NCI-H2081 (cell line): ENCODE results near the gene AHI1.
A peak's percentile ranks its signal among the peaks of the same experiment; 100 is the strongest.
"Not testable (repeated sequence)": the region's sequence is repeated elsewhere in the genome, so short reads cannot be mapped to it uniquely, and the experiment has no call there.

ENCODE experiments used
- DNase-seq, 2 experiments: peaks; one replicate each; lab custom pipeline; 2025; lab: John Stamatoyannopoulos, UW

AHI1 gene

DNA sequence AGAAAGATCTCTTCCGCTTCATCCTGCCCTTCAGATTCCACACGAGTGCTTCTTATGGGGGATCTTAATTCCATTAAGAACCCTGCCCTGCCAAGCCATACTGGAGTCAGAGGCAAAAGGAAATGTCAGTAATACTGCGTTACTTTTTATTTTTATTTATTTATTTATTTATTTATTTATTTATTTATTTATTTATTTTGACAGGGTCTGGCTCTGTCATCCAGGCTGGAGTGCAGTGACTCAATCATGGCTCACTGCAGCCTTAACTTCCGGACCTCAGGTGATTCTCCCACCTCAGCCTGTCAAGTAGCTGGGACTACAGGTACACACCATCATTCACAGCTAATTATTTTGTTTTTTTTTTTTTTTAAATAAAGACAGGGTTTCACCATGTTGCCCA, 236.9 kb downstream of the AHI1 start:
- no peak for DNase-seq

DNA sequence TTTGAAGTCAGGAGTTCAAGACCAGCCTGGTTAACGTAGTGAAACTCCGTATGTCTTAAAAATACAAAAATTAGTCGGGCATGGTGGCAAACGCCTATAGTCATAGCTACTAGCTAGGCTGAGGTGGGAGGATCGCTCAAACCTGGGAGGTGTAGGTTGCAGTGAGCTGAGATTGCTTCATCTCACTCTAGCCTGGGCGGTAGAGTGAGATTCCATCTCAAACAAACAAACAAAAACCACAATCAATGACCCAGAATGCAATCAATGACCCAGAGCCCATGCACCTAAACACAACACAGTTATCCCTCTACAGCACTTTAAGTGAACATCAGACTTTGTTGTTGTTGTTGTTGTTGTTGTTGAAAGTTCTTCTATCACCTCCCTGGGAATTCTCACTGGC, 238.6 kb downstream of the AHI1 start:
- DNase-seq, result no peak

DNA sequence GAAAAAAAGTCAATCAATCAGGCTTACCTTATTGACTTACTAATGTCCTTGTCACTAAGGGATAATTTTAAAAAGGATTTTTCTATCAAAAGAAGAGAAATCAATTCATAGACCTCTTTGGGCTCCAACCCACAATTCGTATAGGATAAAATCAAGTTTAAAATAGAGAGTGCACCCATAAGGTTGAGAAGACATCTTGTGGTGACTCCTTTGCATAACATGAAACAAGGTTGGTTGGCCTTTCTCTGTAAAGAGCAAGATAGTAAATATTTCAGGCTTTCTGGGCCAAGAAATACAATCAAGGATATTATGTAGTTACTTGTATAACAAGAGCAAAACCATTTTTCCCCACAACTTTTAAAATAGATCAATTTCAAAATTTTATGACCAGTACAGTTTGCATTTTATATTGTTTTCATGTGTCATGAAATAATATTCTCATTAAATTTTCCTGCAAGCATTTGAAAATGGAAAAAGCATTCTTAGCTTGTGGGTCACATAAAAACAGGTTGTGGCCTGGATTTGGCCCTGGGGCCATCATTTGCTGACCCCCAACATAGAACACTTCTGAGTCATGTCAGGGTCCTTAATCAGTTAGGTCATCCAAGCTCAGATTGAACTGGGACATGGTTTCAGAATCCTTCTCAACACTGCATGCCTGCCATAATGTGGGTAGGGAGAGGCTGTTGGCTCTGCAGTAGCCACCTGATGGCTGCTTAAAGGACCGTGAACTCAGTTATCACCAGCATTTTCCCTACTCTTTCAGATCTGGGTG, 239.7 kb downstream of the AHI1 start:
- no peak for DNase-seq

DNA sequence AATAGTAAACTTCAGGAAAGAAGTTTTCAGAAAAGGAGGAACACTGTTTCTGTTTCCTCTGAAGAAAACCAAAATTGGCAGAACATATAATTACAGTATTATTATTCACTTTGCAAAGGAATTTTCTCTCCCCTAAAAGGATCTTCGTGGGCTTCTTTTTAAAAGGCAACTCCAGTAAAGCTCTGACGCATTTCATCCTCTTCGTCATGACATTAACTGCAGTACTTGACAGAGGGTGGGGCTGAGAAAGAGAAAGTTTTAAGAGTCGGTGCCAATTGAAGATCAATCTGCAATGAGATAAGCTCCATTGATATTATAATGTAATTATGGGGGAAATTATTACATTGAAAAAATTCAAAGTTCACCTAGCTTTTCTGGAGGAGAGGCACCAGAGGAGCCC, 240.7 kb downstream of the AHI1 start:
- DNase-seq, result no peak

DNA sequence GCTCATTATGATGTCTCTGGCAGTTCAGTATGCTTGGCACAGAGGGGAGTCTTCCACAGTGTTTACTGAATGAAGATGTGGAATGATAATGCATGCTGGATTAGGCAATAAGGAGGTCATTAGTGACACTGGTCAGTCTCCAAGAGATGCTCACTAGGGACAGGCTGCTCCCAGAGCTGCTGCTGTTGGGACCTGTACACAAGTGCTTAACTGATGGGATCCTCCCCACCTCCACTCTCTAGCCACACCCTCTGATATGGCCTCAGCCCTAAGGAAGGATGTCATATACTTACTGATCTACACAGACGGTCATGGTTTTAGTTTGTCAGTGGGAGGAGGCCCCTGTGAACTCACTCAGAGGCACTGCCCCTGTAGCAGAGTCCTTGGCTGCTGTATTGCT, 243.1 kb downstream of the AHI1 start:
- DNase-seq, result no peak

DNA sequence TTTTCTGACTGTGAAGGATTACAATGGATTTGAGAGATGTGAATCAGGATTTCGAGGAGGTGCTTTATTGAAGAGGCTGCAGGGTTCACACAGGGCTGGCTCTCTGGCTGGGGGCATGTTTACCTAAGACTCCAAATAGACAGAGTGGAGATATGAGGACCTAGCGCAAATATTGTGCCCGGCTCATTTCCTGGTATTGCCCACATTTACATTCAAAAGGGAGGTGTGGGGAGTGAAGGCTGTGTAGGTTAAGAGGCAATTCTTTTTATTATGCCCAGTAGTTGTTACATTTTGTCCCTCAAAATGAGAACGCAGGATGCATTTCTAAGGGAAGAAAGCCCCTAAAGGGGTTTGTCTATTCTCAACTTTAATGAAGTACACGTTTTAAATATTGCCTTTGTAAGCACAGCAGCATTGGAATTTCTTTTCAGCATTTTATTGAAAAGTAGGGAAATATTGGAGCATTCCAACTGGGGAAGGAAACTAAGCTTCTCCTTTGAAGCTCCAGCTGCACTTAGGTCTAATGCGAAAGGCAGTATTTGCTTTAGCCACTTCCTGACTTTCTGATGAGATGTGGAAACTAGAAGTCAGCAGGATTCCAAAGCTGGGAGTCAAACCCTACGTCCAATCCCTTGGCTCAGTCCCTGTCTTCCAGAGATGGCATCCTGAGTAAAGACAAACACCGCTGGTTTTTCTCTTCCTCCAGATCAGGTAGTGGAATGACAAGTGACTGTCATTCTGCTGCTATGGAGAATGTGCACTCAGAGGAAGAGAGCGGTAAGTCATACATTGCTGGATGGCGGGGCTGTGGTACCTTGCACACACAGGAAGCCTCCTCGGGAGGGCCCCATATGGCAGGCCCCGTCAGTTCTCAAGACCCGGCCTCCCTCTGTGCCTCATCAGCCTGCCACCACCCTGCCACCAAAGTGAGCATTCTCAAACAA, 245.8 kb downstream of the AHI1 start:
- peak in 1 of 2 experiments; percentile 9 for DNase-seq

- peak; percentile 21 to 32 for DNase-seq
Measured at GRCh38 chr6:135250751-135251497, 246.6 kb downstream of the AHI1 start.

- no peak for DNase-seq
Measured at GRCh38 chr6:135250234-135250633, 247.3 kb downstream of the AHI1 start.

GRCh38 chr6:135246412-135247012, 251.0 kb downstream of the AHI1 start:
- DNase-seq, result not testable (repeated sequence)

DNA sequence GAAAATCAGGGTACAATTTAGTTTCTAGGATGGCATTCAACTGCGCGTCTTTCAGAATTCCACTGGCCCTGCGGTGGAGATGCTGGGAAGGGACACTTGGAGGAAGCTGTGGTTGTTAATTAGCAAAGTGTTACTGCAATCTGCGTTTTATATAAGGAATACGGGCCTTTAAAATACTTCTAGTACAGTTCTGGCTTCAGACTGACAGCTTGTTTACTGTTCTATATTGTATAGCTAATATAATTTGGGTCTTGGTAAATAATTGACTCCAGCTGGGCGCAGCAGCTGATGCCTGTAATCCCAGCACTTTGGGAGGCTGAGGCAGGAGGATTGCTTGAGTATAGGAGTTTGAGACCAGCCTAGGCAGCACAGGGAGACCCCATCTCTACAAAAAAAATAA, 252.7 kb downstream of the AHI1 start:
- DNase-seq, result no peak

DNA sequence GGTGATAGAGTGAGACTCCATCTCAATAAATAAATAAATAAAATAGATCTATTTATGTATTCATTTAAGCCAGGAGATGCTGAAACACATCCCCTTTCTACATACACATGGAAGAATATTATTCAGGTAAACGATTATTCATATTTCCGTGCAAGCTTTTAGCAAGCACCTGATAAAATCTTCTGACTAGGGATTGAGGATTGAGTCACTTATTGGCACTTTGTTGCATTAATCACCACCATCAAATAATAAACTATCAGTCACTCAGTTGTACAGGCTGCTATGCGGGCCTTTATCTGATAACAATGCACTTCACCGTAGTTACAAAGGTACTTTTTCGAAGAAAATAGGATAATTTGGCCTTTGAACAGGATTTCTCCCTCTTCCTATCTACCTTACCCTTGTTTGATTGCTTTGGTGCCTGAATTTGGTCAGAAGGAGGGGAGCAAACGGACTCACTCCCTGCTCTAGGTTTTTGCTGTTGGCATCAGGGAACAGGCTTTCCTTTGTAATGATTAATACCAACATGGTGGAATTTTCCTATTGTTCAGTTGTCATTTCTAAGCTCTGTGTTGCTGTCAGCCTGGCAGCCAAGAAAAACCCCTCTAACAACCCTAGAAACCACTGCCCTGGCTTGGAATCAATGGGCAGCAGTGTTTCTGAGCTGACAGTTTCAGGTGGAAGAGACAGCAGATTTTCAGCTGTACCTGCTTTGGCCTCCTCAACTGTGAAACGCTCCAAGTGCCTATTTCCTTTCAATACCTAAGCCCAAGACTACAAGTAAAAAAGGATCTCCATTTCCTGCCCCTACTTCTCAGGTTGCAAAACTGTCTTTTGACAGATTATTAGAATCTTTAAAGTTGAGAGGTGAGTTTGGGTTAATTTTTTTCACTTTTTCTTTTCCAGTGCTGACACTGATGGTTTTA, 253.4 kb downstream of the AHI1 start:
- no peak for DNase-seq

GRCh38 chr6:135240711-135241110, 256.8 kb downstream of the AHI1 start:
- DNase-seq, result no peak

- no peak for DNase-seq
Measured at GRCh38 chr6:135236732-135237131, 260.8 kb downstream of the AHI1 start.

GRCh38 chr6:135236319-135236718, 261.2 kb downstream of the AHI1 start:
- no peak for DNase-seq

DNA sequence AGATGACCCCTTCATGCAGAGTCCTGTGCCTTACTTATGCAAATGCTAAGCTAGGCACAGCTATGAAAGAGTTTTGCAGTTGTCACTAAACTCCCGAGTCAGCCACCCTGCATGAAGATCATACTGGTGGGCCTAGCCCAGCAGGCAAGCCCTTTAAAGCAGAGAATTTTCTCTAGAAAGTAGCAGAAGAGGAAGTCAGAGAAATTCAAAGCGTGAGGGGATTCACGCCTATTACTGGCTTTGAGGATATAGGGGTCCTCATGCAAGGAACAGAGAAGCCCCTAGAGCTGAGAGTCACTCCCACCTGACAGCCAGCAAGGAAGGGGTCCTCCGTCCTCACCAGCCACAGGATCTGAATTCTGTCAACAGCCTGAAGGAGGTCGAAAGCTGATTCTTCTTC, 261.8 kb downstream of the AHI1 start:
- no peak for DNase-seq

DNA sequence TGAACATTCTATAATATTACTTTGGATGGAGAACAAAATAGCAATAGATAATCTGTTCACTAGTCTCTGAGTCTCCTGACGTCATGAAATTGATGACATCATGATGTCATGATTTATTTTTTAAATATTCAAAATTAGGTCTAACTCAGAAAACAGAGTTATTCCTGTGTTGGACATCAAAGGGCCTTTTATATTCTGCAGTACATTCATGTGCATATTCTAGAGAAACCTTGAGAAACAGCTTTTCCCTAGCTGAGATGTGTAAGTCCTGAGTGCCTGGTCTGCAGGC, 263.1 kb downstream of the AHI1 start:
- no peak for DNase-seq

GRCh38 chr6:135233686-135234491, 263.7 kb downstream of the AHI1 start:
- DNase-seq, result no peak
